Measurements from ENCODE around the gene PWWP2A.

Gene PWWP2A

DNA sequence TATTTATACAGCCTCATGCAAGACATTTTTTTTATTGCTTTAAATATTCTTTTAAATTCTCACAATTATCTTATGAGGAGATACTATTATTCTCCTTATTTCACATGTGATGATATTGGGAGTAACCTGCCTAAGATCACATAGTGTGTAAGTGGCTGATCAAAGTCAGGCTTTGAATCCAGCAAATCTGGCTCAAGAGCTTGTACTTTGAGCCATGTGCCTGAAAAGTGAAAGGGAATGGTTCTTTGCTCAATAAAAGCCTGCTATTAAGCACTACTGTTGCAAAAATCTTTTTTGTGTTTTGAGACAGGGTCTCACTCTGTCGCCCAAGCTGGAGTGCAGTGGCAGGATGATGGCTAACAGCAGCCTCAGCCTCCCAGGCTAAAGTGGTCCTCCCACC lies 35.1 kb downstream of the PWWP2A start:
- no peak overlapping the region for H3K4me3 ChIP-seq (ENCODE audit: low read length)
- DNase-seq (ENCODE audit: low read depth), result no peak
- TF ChIP-seq CTCF (conservative IDR thresholded peaks at IDR 0.05; ENCODE audit: low read length), result no peak

DNA sequence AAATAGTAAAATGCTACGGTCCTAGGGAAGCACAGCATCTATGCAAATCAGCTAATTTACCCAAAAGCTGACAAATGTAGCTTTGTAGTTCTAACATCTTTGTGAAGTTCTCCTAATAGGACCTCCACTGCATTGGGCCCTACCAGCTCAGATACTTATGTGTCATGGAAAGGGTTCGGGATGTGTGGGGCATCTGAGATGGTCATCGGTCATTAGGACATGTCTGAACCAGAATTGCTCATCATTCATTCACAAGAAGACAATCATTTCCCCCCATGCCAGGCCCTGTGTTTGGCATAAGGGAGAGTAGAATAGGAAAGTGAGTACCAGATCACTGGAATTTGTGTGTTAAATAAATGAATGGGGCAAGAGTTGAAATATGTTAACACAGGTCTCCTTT lies 35.7 kb downstream of the PWWP2A start:
- DNase-seq (ENCODE audit: low read depth), result peak; percentile 36

GRCh38 chr5:160082614-160083500 lies 36.4 kb downstream of the PWWP2A start:
- H3K4me3 ChIP-seq (ENCODE audit: low read length), result peak overlapping the region; percentile 11; the same call in 1 of the 2 replicates
- no peak for TF ChIP-seq CTCF (conservative IDR thresholded peaks at IDR 0.05; ENCODE audit: low read length)
- DNase-seq (ENCODE audit: low read depth), result peak; percentile 91

More for the DNA sequence above, 35.7 kb downstream of the PWWP2A start:
- H3K4me3 ChIP-seq (ENCODE audit: low read length), result peak overlapping the region; percentile 11
- TF ChIP-seq CTCF (conservative IDR thresholded peaks at IDR 0.05; ENCODE audit: low read length), result no peak

DNA sequence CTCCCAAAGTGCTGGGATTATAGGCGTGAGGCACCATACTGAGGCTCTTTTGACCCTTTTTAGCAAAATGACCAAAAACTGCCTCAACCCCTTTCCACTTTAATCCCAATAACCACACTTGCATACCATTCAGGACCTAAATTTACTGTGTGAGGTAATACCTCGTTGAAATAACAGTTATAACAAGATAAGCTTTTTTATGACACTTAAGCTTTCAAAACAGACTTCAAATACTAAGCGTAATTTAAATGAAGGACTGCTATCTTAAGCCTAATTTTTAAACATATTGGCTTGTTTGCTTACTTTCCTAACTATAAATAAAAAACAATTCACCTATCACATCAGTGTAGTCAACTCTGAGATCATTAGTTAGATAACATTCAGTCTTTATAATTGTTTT lies 37.8 kb downstream of the PWWP2A start:
- no peak overlapping the region for H3K4me3 ChIP-seq (ENCODE audit: low read length)
- TF ChIP-seq CTCF (conservative IDR thresholded peaks at IDR 0.05; ENCODE audit: low read length), result no peak
- DNase-seq (ENCODE audit: low read depth), result no peak

- TF ChIP-seq CTCF (conservative IDR thresholded peaks at IDR 0.05; ENCODE audit: low read length), result no peak
- H3K4me3 ChIP-seq (ENCODE audit: low read length), result no peak overlapping the region
- no peak for DNase-seq (ENCODE audit: low read depth)
Measured at GRCh38 chr5:160079753-160080152, 39.5 kb downstream of the PWWP2A start.

DNA sequence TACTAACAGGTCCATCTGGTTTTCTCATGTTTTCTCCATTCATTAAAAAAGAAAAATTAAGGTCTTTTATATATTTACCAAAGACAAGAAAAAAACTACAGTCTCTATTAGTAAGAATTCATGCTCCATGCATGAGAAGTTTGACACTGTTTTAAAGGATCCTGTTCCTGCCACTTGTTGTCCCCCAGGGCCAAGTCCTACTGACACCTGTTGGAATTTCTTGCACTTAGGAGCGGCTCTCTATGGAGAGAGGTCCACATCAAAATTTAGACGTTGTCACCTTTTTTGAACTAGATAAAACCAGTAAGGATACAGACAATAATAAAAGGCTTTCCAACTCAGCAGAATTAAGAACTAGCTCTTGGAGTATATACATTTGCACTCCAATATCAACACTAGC lies 42.3 kb downstream of the PWWP2A start:
- no peak for TF ChIP-seq CTCF (conservative IDR thresholded peaks at IDR 0.05; ENCODE audit: low read length)
- DNase-seq (ENCODE audit: low read depth), result no peak
- no peak overlapping the region for H3K4me3 ChIP-seq (ENCODE audit: low read length)

DNA sequence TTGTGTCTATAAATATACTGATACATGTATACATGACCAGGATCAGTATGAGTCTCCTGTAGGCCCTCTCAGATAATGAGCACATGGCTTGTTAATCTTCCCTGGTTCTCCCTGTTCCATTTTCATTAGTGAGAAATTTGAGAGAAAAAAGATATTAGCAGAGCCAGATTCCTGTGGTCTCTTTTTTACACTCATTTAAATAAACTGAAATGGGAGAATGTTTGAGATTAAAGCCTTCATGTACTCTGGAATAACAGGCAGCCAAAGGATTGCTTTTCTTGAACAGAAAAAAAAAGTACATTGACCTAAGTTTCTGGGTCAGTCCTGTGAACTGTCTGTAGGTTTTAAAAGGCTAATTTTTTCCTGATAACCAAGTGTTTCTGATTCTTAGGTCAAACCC lies 44.2 kb downstream of the PWWP2A start:
- no peak for TF ChIP-seq CTCF (conservative IDR thresholded peaks at IDR 0.05; ENCODE audit: low read length)
- DNase-seq (ENCODE audit: low read depth), result no peak
- H3K4me3 ChIP-seq (ENCODE audit: low read length), result no peak overlapping the region

Measured in AG10803 (cell line).